ENCODE measurements around the gene NAB2. TPM values are rescaled to one million over a fixed set of nuclear protein-coding genes. Genes with fewer than 3 reads are reported as not detected.

Gene NAB2
- total and polyA plus RNA-seq, 9 of the 15 experiments (the other 6 are each of a cell fraction or from before 2014, with no cell fraction given) = 0.45 to 40.9 (median 20.4) TPM

DNA sequence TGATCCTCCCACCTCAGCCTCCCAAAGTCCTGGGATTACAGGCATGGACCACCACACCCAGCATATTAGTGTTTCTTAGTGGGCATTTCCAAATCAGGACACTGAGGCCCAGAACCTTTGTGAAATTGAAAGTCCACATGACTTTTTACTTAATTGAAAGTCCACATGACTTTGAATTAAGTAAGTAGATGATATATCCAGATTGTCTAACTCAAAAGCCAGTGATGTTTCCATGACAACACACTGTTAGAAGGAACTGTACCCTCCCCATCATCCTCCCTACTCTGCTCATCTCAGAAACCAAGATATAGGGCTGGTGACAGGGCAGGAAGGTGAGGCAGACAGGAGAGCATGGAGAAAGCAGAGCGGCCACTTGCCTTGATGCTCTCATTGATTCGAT lies 46.2 kb upstream of the NAB2 start:
- 0% methylated on average over 2 of the region's 2 CpGs for WGBS (ENCODE audit: insufficient coverage, low coverage, missing lambda C conversion rate)
- POLR2A ChIA-PET = interaction anchor here (0.6 kb wide), 1 partner anchor 69 kb away, joined by 4 read pairs; no protein-coding TSS in a partner anchor
- Histone ChIP-seq H3K4me3 (no peak overlapping the region), H3K36me3 (ENCODE audit: control insufficient read depth, insufficient read depth, low read length) (no peaks in the 10 kb centered on the region), H2AFZ (ENCODE audit: low read depth, low read length) (no peak overlapping the region), H3K9me3 (replicated peaks; ENCODE audit: control insufficient read depth, insufficient read depth, low read depth, low read length) (no peaks in the 10 kb centered on the region), H3K4me1 (replicated peaks in 1 of 2; ENCODE audit: control insufficient read depth in 2 of 2, insufficient read depth in 2 of 2, low read length in 2 of 2) (peaks cover 15% of the 10 kb centered on the region in 2 experiments), H4K20me1 (replicated peaks; ENCODE audit: control insufficient read depth, insufficient read depth, low read length) (peaks cover 5% of the 10 kb centered on the region; the same call in 1 of the 2 replicates), H3K9me1 (ENCODE audit: control insufficient read depth, insufficient read depth, low read length) (peaks cover 7% of the 10 kb centered on the region), H3K27me3 (ENCODE audit: control insufficient read depth in 2 of 2, insufficient read depth in 2 of 2, low read length in 2 of 2) (peaks cover 13 to 15% of the 10 kb centered on the region in 2 experiments; a peak in 4 of 5 replicates), H3K27ac (ENCODE audit: extremely low read depth, low read depth, low read length) (no peak overlapping the region), H3K4me2 (ENCODE audit: insufficient read depth, low read length) (no peak overlapping the region), H3K9ac (ENCODE audit: insufficient read depth in 1 of 2, low read depth in 2 of 2, low read length in 2 of 2) (no peak overlapping the region), H3K79me2 (ENCODE audit: control insufficient read depth, insufficient read depth, low read length) (no peaks in the 10 kb centered on the region)
- no TSS peak for BruUV-seq (replicated peaks)
- in situ Hi-C loops (cut with MboI) = no loop called here
- DNase-seq (ENCODE audit: extremely low read depth in 1 of 4, low spot score in 3 of 4) (no peak), ATAC-seq (no peak), FAIRE-seq (no peak)
- TF ChIP-seq ARNT (IDR thresholded peaks at IDR 0.05) (no peak), RFX1 (IDR thresholded peaks at IDR 0.05) (peak; percentile 71)
- intact Hi-C loops (cut with micrococcal nuclease) = no loop called here
- CTCF ChIA-PET (ENCODE audit: low intra/inter-chr PET ratio) = no interaction called here

DNA sequence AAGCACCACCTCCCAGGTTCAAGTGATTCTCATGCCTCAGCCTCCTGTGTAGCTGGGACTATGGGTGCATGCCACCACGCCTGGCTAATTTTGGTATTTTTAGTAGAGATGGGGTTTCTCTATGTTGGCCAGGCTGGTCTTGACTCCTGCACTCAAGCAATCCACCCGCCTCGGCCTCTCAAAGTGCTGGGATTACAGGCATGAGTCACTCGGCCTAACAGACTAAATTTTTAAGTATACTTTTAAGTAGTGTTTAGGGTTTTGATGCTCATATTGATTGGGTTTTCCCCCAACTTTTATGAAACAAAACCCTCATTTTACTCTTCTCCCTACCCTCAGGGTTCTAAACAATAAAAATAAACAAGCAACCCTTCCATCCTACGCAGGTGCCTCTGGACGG lies 44.4 kb upstream of the NAB2 start:
- DNase-seq (ENCODE audit: extremely low read depth in 1 of 4, low spot score in 3 of 4) (no peak), FAIRE-seq (no peak), ATAC-seq (no peak)
- Histone ChIP-seq H3K4me1 (replicated peaks in 1 of 2; ENCODE audit: control insufficient read depth in 2 of 2, insufficient read depth in 2 of 2, low read length in 2 of 2) (peaks cover 2 to 4% of the 10 kb centered on the region in 2 experiments; a peak in 3 of 5 replicates), H3K9me1 (ENCODE audit: control insufficient read depth, insufficient read depth, low read length) (no peaks in the 10 kb centered on the region), H3K4me3 (no peak overlapping the region), H4K20me1 (replicated peaks; ENCODE audit: control insufficient read depth, insufficient read depth, low read length) (peaks cover under 1% of the 10 kb centered on the region; the same call in 1 of the 2 replicates), H3K27ac (ENCODE audit: extremely low read depth, low read depth, low read length) (no peak overlapping the region), H3K9ac (ENCODE audit: insufficient read depth in 1 of 2, low read depth in 2 of 2, low read length in 2 of 2) (no peak overlapping the region), H3K36me3 (ENCODE audit: control insufficient read depth, insufficient read depth, low read length) (no peaks in the 10 kb centered on the region), H3K9me3 (replicated peaks; ENCODE audit: control insufficient read depth, insufficient read depth, low read depth, low read length) (no peaks in the 10 kb centered on the region), H2AFZ (ENCODE audit: low read depth, low read length) (no peak overlapping the region), H3K27me3 (ENCODE audit: control insufficient read depth in 2 of 2, insufficient read depth in 2 of 2, low read length in 2 of 2) (peaks cover 13 to 15% of the 10 kb centered on the region in 2 experiments; a peak in 4 of 5 replicates), H3K4me2 (ENCODE audit: insufficient read depth, low read length) (no peak overlapping the region), H3K79me2 (ENCODE audit: control insufficient read depth, insufficient read depth, low read length) (no peaks in the 10 kb centered on the region)
- intact Hi-C loops (cut with micrococcal nuclease) = no loop called here
- WGBS (ENCODE audit: insufficient coverage, low coverage, missing lambda C conversion rate) = 11% methylated on average over 6 of the region's 6 CpGs
- ChIA-PET POLR2A (interaction anchor here (1.0 kb wide), 1 partner anchor 408 kb away, joined by 5 read pairs; no protein-coding TSS in a partner anchor), CTCF (ENCODE audit: low intra/inter-chr PET ratio) (no interaction called here)
- in situ Hi-C loops (cut with MboI) = no loop called here
- BruUV-seq (replicated peaks) = no TSS peak
- TF ChIP-seq POU5F1 (IDR thresholded peaks at IDR 0.05; ENCODE audit: borderline replicate concordance, low read depth, low read length, partially characterized antibody) (no peak), KAT7 (CRISPR knock-in tag; IDR thresholded peaks at IDR 0.05; ENCODE audit: borderline replicate concordance) (no peak), MTF1 (CRISPR knock-in tag; IDR thresholded peaks at IDR 0.05; ENCODE audit: borderline replicate concordance) (no peak), SOX6 (IDR thresholded peaks at IDR 0.05) (no peak), POLR2G (IDR thresholded peaks at IDR 0.05; ENCODE audit: low read depth, low read length) (no peak), RB1 (IDR thresholded peaks at IDR 0.05; ENCODE audit: low read depth) (no peak), CCAR2 (IDR thresholded peaks at IDR 0.05; ENCODE audit: low read depth, low read length) (no peak), NFXL1 (CRISPR knock-in tag; IDR thresholded peaks at IDR 0.05) (no peak), KDM2B (CRISPR knock-in tag; IDR thresholded peaks at IDR 0.05) (no peak), TRIM24 (IDR thresholded peaks at IDR 0.05) (no peak)
- TF ChIP-seq, protein P1, sequence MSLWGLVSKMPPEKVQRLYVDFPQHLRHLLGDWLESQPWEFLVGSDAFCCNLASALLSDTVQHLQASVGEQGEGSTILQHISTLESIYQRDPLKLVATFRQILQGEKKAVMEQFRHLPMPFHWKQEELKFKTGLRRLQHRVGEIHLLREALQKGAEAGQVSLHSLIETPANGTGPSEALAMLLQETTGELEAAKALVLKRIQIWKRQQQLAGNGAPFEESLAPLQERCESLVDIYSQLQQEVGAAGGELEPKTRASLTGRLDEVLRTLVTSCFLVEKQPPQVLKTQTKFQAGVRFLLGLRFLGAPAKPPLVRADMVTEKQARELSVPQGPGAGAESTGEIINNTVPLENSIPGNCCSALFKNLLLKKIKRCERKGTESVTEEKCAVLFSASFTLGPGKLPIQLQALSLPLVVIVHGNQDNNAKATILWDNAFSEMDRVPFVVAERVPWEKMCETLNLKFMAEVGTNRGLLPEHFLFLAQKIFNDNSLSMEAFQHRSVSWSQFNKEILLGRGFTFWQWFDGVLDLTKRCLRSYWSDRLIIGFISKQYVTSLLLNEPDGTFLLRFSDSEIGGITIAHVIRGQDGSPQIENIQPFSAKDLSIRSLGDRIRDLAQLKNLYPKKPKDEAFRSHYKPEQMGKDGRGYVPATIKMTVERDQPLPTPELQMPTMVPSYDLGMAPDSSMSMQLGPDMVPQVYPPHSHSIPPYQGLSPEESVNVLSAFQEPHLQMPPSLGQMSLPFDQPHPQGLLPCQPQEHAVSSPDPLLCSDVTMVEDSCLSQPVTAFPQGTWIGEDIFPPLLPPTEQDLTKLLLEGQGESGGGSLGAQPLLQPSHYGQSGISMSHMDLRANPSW (CRISPR knock-in tag; IDR thresholded peaks at IDR 0.05) = no peak
- TF ChIP-seq, protein P2, sequence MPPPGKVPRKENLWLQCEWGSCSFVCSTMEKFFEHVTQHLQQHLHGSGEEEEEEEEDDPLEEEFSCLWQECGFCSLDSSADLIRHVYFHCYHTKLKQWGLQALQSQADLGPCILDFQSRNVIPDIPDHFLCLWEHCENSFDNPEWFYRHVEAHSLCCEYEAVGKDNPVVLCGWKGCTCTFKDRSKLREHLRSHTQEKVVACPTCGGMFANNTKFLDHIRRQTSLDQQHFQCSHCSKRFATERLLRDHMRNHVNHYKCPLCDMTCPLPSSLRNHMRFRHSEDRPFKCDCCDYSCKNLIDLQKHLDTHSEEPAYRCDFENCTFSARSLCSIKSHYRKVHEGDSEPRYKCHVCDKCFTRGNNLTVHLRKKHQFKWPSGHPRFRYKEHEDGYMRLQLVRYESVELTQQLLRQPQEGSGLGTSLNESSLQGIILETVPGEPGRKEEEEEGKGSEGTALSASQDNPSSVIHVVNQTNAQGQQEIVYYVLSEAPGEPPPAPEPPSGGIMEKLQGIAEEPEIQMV (tag; conservative IDR thresholded peaks at IDR 0.05; ENCODE audit: low read depth) = no peak

Measured in K562 (cell line).